Spinal cord (tissue), 10 donors: ENCODE data around the gene ITPRIPL2. TPM values are rescaled to one million over a fixed set of nuclear protein-coding genes. Genes with fewer than 3 reads are reported as not detected.
A peak's percentile ranks its signal among the peaks of the same experiment; 100 is the strongest.

Experiments
- DNase-seq, 6 donors: peaks; one replicate each; pipeline versions ENCODE4 v3.0.0 to v3.0.0-alpha.2; 2013 to 2015; ENCODE audit warnings: low spot score in 6 of 6, low read depth in 4 of 6
- H3K27ac ChIP-seq: one replicate; pipeline ENCODE4 v1.5.1; 2013; ENCODE audit warnings: low read depth, low read length, control low read depth
- H3K27me3 ChIP-seq: one replicate; pipeline ENCODE4 v1.6.1; 2013; ENCODE audit warnings: low read length; ENCODE audit not compliant: control insufficient read depth, insufficient read depth
- H3K36me3 ChIP-seq: one replicate; pipeline ENCODE4 v1.6.1; 2013; ENCODE audit warnings: low read length; ENCODE audit not compliant: control insufficient read depth, insufficient read depth
- H3K4me1 ChIP-seq: one replicate; pipeline ENCODE4 v1.6.1; 2013; ENCODE audit warnings: low read length; ENCODE audit not compliant: control insufficient read depth, insufficient read depth
- H3K4me3 ChIP-seq: one replicate; pipeline ENCODE4 v1.5.1; 2013; ENCODE audit warnings: low read depth, low read length, control low read depth
- H3K9me3 ChIP-seq: one replicate; pipeline ENCODE4 v1.6.1; 2013; ENCODE audit warnings: low read length; ENCODE audit not compliant: control insufficient read depth, insufficient read depth
- WGBS: methylation state at CpG from one replicate; pipeline ENCODE4 v1.1.5; 2013; ENCODE audit warnings: missing lambda C conversion rate; ENCODE audit not compliant: insufficient coverage; 5-methylcytosine and 5-hydroxymethylcytosine counted together
- polyA plus RNA-seq, 2 donors: library from polyadenylated mRNA; unstranded; fragments of 120-200 nt; gene quantifications; one replicate each; pipeline ENCODE4 v1.2.1, GENCODE V29; 2013; ENCODE audit not compliant: insufficient read length in 2 of 2
- total RNA-seq, 2 donors: library from RNA; depleted of rRNA in 1 of 2; stranded (reverse); fragments of 120-200 nt in 1 of 2; fragments of >200 nt in 1 of 2; gene quantifications; one replicate each; pipeline versions ENCODE4 v1.2.3 to v1.2.4, GENCODE V29; 2013 to 2014
- donor health status: healthy.

Gene ITPRIPL2
- total and polyA plus RNA-seq, 4 donors = 7.1 to 18.5 (median 11.1) TPM

DNA sequence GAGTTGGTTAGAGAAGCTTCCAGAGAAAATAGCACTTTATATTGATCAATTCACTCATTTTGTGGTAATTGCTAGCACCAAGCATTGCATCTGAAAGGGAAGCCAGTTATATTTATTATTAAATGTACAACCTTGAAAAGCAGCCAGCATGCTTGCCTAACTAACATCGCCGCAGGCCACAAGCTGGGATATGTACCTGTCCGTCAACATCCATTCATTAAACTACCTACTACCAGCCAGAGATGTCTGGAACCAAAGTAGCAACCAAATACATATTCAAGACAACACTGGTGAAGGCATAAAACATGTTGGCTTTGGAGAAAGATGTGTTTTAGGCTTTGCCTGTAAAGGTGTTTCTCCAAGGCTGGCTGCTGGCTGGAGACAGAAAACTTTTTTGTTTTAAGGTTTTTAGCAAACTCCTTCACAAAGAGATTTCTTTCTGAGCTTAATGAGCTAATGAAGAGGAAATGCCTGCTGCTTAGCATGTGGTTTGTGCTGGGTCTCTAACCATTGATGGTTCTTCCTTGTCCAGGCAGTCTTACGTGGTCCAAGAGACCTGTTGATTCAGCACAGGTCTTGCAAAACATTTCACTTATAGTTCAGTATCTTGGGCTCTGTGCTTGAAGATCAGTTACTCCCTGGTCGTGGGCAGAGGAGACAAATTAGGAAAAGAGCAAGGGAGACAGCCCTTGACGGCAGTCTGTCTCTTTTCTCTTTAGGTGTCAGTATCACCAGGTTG is 3.1 kb downstream of the ITPRIPL2 start:
- H3K9me3 ChIP-seq = no peaks in the 10 kb centered on the region
- H3K36me3 ChIP-seq = peaks cover 18% of the 10 kb centered on the region
- H3K27ac ChIP-seq = no peak overlapping the region
- no peak for DNase-seq
- 20% methylated on average over 1 of the region's 6 CpGs for WGBS
- peaks cover 21% of the 10 kb centered on the region for H3K27me3 ChIP-seq
- no peak overlapping the region for H3K4me3 ChIP-seq
- peaks cover 27% of the 10 kb centered on the region for H3K4me1 ChIP-seq

DNA sequence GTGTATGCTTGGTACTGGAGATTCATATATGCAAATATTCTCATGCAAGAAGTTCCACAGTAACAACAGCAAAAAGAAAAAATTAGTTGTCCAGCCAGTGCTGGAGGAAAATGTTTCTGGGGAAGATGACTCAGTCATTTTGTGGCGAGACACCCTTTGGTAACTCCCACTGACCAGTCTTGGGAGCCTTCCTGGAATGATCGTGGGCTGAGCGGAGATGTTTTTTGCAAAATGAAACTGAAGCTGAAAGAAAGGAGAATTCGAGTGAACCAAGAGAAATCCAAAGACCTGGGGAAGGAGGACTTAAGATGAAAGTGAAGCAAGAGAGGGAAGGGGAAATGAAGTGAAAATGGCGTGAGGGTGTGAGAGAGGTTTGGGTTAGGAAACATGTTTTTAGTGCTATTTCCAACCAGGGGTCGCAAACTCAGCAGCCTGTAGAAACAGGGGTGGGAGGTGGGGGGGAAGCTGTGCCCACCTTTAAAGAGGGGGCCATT is 5.2 kb downstream of the ITPRIPL2 start:
- peaks cover 21% of the 10 kb centered on the region for H3K4me1 ChIP-seq
- 81% methylated on average over 6 of the region's 6 CpGs for WGBS
- no peak for DNase-seq
- H3K36me3 ChIP-seq = peaks cover 18% of the 10 kb centered on the region
- H3K27me3 ChIP-seq = peaks cover 14% of the 10 kb centered on the region
- no peak overlapping the region for H3K4me3 ChIP-seq
- no peak overlapping the region for H3K27ac ChIP-seq
- no peaks in the 10 kb centered on the region for H3K9me3 ChIP-seq

DNA sequence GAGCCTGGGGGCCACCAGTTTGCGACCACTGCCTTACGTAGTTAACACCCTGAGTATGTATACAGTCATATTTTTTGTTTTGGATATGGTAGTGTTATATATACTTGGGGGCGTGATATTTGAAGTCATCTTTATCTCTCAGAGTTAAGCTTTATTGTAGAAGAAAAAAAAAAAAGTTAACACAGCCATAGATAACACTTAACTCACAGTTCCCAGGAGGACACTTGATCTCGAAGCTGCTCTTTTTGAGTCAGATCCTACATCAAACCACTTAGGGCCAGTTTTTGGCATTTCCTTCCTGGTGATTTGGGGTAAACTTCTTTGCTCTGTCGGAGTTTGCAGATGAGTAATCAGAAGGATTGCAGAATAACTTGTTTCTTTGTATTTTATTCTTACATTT is 5.8 kb downstream of the ITPRIPL2 start:
- H3K27ac ChIP-seq = no peak overlapping the region

DNA sequence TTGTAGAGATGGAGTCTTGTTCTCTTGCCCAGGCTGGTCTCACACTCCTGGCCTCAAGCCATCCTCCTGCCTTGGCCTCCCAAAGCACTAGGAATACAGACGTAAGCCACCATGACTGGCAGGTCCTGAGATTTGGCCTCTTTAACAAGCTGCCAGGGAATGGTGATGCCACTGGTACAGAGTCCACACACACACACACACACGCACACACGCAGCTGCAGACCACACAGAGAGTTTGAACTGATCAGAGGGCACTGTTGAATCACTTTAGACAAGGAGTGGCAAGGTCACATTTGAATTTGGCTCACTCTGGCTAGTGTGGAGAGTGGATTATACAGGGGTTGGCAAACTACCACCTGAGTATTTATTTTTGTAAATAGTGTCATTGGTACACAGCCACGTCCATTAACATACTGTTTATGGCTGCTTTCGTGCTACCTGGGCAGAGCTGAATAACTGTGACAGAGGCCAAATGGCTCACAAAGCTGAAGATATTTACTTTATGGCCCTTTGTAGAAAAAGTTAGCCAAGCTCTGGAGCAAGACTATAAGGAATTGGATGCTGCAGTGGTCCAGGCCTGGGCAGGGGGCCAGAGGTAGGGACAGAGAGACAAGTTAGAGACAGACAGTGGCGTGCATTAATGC is 9.9 kb downstream of the ITPRIPL2 start:
- Histone ChIP-seq H3K27me3 (no peaks in the 10 kb centered on the region), H3K4me1 (no peaks in the 10 kb centered on the region), H3K27ac (no peak overlapping the region), H3K36me3 (peaks cover 3% of the 10 kb centered on the region), H3K9me3 (no peaks in the 10 kb centered on the region), H3K4me3 (no peak overlapping the region)
- DNase-seq = no peak
- 72% methylated on average over 2 of the region's 6 CpGs for WGBS

More for the DNA sequence above, 5.8 kb downstream of the ITPRIPL2 start:
- Histone ChIP-seq H3K36me3 (peaks cover 18% of the 10 kb centered on the region), H3K4me1 (peaks cover 18% of the 10 kb centered on the region), H3K9me3 (no peaks in the 10 kb centered on the region), H3K4me3 (no peak overlapping the region), H3K27me3 (peaks cover 11% of the 10 kb centered on the region)
- WGBS = no CpG with 5 or more reads among the region's 5 CpGs
- DNase-seq = no peak

DNA sequence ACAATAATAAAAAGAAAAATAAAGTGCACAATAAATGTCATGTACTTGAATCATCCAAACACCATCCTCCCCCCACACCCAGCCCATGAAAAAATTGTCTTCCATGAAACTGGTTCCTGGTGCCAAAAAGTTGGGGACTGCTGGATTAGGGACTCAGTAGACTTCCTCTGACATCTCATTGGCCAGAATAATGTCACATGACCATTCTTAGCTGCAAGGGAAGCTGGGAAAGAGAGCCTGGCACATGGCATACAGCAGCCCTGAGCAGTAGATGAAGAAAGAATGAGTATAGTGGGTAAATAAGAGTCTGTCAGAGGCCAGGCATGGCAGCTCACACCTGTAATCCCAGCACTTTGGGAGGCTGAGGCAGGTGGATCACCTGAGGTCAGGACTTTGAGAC is 12.5 kb downstream of the ITPRIPL2 start:
- Histone ChIP-seq H3K4me1 (peaks cover 15% of the 10 kb centered on the region), H3K4me3 (no peak overlapping the region), H3K36me3 (no peaks in the 10 kb centered on the region), H3K27me3 (no peaks in the 10 kb centered on the region), H3K9me3 (no peaks in the 10 kb centered on the region), H3K27ac (no peak overlapping the region)
- DNase-seq = no peak

DNA sequence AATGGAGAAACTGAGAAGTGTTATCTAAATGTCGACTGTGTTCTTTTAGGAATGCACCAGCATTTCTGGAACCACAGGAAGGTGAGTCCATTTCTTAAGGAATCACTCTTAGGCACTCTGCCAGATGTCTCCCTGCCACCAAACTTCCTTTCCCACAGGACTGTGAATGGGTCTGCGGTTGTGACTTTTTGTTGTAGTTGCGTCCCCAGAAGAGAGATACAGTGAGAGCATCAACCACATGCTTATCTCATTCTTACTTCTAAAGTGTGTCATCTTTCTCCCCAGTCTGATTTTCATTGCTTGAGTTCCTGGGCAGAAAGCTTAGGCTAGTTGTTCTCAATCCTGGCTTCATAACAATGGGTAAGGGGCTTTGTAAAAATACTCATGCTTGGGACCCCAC is 13.4 kb downstream of the ITPRIPL2 start:
- no peak for DNase-seq
- Histone ChIP-seq H3K36me3 (no peaks in the 10 kb centered on the region), H3K9me3 (no peaks in the 10 kb centered on the region), H3K4me3 (no peak overlapping the region), H3K4me1 (peaks cover 15% of the 10 kb centered on the region), H3K27ac (no peak overlapping the region), H3K27me3 (no peaks in the 10 kb centered on the region)
- WGBS = no CpG with 5 or more reads among the region's 3 CpGs

DNA sequence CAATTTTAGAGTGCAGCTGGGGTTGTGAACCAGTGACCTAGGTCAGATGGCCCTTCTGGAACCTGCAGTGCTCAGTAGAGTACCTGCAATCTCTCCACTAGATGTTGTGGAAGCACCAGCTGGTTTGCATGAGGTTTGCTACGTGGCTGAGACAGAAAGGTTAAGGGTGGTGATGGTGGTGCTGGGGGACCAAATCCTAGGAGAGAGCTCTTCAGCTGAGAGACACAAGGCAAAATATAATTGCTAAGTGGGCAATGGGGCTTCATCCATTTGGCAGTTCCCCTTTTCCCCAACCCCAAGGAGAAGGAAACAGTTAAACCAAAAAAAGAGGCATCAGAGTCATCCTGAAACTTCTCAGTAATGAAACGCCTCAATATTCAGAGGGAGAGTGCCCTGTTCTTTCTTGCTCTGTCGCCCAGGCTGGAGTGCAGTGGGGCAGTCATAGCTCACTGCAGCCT is 13.9 kb downstream of the ITPRIPL2 start:
- WGBS = 65% methylated on average over 2 of the region's 3 CpGs
- Histone ChIP-seq H3K4me1 (peaks cover 15% of the 10 kb centered on the region), H3K27me3 (no peaks in the 10 kb centered on the region), H3K9me3 (no peaks in the 10 kb centered on the region), H3K36me3 (no peaks in the 10 kb centered on the region), H3K27ac (no peak overlapping the region), H3K4me3 (no peak overlapping the region)
- no peak for DNase-seq

DNA sequence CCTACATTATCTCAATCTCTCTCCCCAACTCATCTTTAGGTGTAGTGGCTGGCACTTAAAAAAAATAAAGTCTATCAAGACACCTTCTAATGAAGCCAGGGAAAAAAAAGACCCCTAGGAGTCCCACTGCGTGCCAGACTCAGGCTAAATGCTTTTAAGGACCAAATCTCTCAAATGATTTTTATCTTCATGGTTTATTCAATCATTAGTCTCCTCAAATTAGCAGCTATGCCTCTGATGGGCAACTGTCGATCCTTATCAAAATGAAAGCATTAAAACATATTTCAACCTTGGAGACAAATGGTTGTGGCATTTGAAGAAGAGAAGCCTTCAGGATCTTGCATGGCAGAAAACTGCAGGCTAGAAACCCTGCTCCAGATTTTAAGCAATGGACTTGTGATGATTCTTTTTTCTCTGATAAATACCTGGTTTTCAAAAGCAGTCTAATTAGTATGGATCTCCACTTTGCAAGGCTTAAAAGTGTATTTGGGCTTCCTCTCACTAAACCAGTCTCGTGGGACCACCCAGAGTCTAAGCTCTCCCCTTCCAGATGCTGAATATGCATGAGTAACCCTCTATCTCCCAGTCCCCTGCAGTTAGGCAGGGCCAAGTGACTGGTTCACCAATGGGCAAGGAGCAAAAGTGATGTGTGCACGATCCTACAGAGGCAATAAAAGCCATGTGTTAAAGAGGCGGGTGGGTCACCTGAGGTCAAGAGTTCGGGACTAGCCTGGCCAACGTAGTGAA is 14.9 kb downstream of the ITPRIPL2 start:
- Histone ChIP-seq H3K4me3 (no peak overlapping the region), H3K4me1 (peaks cover 15% of the 10 kb centered on the region), H3K9me3 (no peaks in the 10 kb centered on the region), H3K36me3 (no peaks in the 10 kb centered on the region), H3K27ac (no peak overlapping the region), H3K27me3 (no peaks in the 10 kb centered on the region)
- WGBS = no CpG with 5 or more reads among the region's 7 CpGs
- DNase-seq = peak in 1 of 6 donors; percentile 57

DNA sequence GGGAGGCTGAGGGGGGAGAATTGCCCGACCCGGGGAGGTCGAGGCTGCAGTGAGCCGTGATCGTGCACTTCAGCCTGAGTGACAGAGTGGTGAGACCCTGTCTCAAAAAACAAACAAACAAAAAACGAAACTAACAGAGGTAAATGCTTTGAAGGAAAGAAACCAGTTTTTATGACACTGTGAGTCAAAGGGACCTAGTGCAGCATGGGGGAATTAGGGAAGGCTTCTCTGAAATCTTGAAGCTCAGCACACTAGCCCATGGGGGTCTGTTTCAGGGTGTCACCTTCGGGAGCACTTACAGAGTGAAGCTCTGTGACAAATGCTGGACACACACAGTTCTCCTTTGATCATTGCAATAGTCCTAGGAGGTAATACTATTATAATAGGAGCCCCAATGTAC is 16.6 kb downstream of the ITPRIPL2 start:
- WGBS = 100% methylated on average over 3 of the region's 7 CpGs
- no peak for DNase-seq
- peak overlapping the region; percentile 78 for H3K27ac ChIP-seq
- H3K27me3 ChIP-seq = no peaks in the 10 kb centered on the region
- no peaks in the 10 kb centered on the region for H3K9me3 ChIP-seq
- H3K36me3 ChIP-seq = no peaks in the 10 kb centered on the region
- H3K4me1 ChIP-seq = peaks cover 15% of the 10 kb centered on the region
- no peak overlapping the region for H3K4me3 ChIP-seq
